Measurements from ENCODE around the gene HOXD8. TPM values are rescaled to one million over a fixed set of nuclear protein-coding genes. Genes with fewer than 3 reads are reported as not detected.

The HOXD8 gene
- total and polyA plus RNA-seq, 10 of the 15 experiments (the other 5 are each of a cell fraction or from before 2014, with no cell fraction given) = not detected

DNA sequence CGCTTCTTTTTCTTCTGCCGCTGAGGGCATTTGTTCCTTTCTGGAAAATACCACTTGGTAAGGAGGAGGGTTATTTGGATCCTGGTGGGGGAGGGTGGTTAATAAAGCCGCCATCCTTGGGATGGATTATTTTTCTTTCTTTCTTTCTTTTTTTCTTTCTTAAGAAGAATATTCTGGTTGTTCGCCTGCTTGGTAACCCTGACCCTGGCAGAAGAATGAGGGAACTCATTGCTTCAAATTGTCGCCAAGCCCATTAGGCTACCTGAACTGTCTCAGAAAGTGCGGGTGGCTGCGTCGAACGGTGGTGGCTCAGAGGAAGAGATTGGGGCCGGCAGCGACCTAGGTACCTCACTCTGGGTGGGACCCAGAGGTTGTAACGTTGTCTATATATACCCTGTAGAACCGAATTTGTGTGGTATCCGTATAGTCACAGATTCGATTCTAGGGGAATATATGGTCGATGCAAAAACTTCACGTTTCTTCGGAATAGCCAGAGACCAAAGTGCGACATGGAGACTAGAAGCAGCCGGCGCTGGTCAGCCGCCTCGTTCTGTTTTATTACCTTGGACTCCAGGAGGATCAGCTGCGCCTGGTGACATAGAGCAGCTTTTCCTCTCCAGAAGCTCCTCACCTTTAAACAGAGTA is 20.6 kb downstream of the HOXD8 start:
- in situ Hi-C loops (cut with MboI) (loop anchor here (25.0 kb wide), 1 partner anchor 1187 kb away; no protein-coding TSS in a partner anchor), intact Hi-C loops (cut with micrococcal nuclease; ENCODE audit: unreplicated experiment) (no loop called here)
- WGBS (ENCODE audit: insufficient coverage, insufficient replicate concordance, low lambda C conversion rate, missing lambda C conversion rate) = 29% methylated on average over 24 of the region's 24 CpGs
- H3K27me3 ChIP-seq (replicated peaks in 1 of 2; ENCODE audit: control insufficient read depth in 2 of 2, insufficient read depth in 2 of 2, low read length in 1 of 2) = peaks cover 12 to 38% of the 10 kb centered on the region in 2 experiments
- RAD21 ChIA-PET (ENCODE audit: unreplicated experiment) = interaction anchor here (1.0 to 1.2 kb wide), 3 partner anchors 10 to 305 kb away, joined by 4 read pairs; no protein-coding TSS in a partner anchor
- FAIRE-seq (no peak), ATAC-seq (no peak), DNase-seq (ENCODE audit: low read depth, low spot score) (no peak)
- CTCF ChIA-PET = interaction anchor here (1.5 kb wide), 1 partner anchor 501 kb away, joined by 3 read pairs; no protein-coding TSS in a partner anchor
- no peak overlapping the region for H3K9ac ChIP-seq (ENCODE audit: control insufficient read depth, insufficient read depth, low read length)
- TF ChIP-seq IKZF1 (conservative IDR thresholded peaks at IDR 0.05) (no peak), NKRF (conservative IDR thresholded peaks at IDR 0.05) (no peak), MEF2B (IDR thresholded peaks at IDR 0.05; ENCODE audit: partially characterized antibody, poor library complexity, severe bottlenecking) (no peak), BMI1 (IDR thresholded peaks at IDR 0.05; ENCODE audit: borderline replicate concordance) (no peak), IRF3 (IDR thresholded peaks at IDR 0.05) (no peak), USF1 (IDR thresholded peaks at IDR 0.05; ENCODE audit: borderline replicate concordance, extremely low read length, insufficient read depth, low read depth, low read length) (no peak), ZBTB33 (IDR thresholded peaks at IDR 0.05) (no peak)
- H2AFZ ChIP-seq (ENCODE audit: control insufficient read depth, low read depth, low read length) = no peak overlapping the region
- no peaks in the 10 kb centered on the region for H3K9me3 ChIP-seq (replicated peaks; ENCODE audit: control insufficient read depth, insufficient read depth, low read length)
- H3K79me2 ChIP-seq (ENCODE audit: control insufficient read depth, insufficient read depth, low read length) = no peaks in the 10 kb centered on the region
- no peak overlapping the region for H3K4me3 ChIP-seq
- no TSS peak for BruUV-seq (replicated peaks)
- H3K36me3 ChIP-seq (ENCODE audit: control insufficient read depth in 2 of 2, insufficient read depth in 2 of 2, low read length in 1 of 2) = no peaks in the 10 kb centered on the region
- no peak overlapping the region for H3K4me2 ChIP-seq (ENCODE audit: control insufficient read depth, insufficient read depth)
- H4K20me1 ChIP-seq (ENCODE audit: control insufficient read depth, insufficient read depth) = no peaks in the 10 kb centered on the region
- SMC1A ChIA-PET (ENCODE audit: uncharacterized antibody, unreplicated experiment) = interaction anchor here (1.0 kb wide), 1 partner anchor 998 kb away, joined by 3 read pairs; no protein-coding TSS in a partner anchor
- POLR2A ChIA-PET = no interaction called here
- no peaks in the 10 kb centered on the region for H3K4me1 ChIP-seq (ENCODE audit: control insufficient read depth, insufficient read depth, low read length)
- no peak overlapping the region for H3K27ac ChIP-seq (ENCODE audit: control insufficient read depth, insufficient read depth)
